Activated CD4-positive, alpha-beta T cell treated with anti-CD3 and anti-CD28 coated beads, Interleukin-2, amount 50 U/mL, for 24 hours (primary cell): Measurements from ENCODE around the gene BMF.

Experiments used
- DNase-seq, 2 donors: peaks; one replicate each; pipeline ENCODE4 v3.0.0-alpha.2; 2020; ENCODE audit warnings: low read depth in 1 of 2, low spot score in 1 of 2

Gene BMF

GRCh38 chr15:40050788-40051470 is 57.8 kb downstream of the BMF start:
- no peak for DNase-seq

- DNase-seq: no peak
Observed at GRCh38 chr15:40048926-40049475, 59.7 kb downstream of the BMF start.

GRCh38 chr15:40048211-40048792 is 60.4 kb downstream of the BMF start:
- no peak for DNase-seq

- peak in 1 of 2 donors; percentile 67 for DNase-seq
Observed at GRCh38 chr15:40047415-40048210, 61.1 kb downstream of the BMF start.

GRCh38 chr15:40046721-40047414 is 61.8 kb downstream of the BMF start:
- no peak for DNase-seq

GRCh38 chr15:40045572-40046217 is 63.0 kb downstream of the BMF start:
- DNase-seq: no peak

GRCh38 chr15:40044717-40045571 is 63.7 kb downstream of the BMF start:
- DNase-seq: peak; percentile 68 to 85

- DNase-seq: no peak
Observed at GRCh38 chr15:40043927-40044716, 64.6 kb downstream of the BMF start.

GRCh38 chr15:40042791-40043320 is 65.8 kb downstream of the BMF start:
- DNase-seq: no peak

GRCh38 chr15:40040770-40041169 is 67.9 kb downstream of the BMF start:
- no peak for DNase-seq

- no peak for DNase-seq
Observed at GRCh38 chr15:40040293-40040635, 68.4 kb downstream of the BMF start.

GRCh38 chr15:40038638-40039543 is 69.8 kb downstream of the BMF start, which contains the start of gene SRP14:
Gene SRP14, minus strand, starts transcription at chr15:40039181. Its CDS starts 65 bp downstream, at chr15:40039116.
- peak; percentile 87 to 92 for DNase-seq

- DNase-seq: no peak
Observed at GRCh38 chr15:40038275-40038637, 70.4 kb downstream of the BMF start.
